HepG2 (cell line): ENCODE results near the gene EXTL2. TPM values are rescaled to one million over a fixed set of nuclear protein-coding genes. Genes with fewer than 3 reads are reported as not detected.

Experiments
- AGO1 ChIP-seq: fragments of 200-400 bp; formaldehyde crosslinking; IDR thresholded peaks from 2 replicates; pipeline ENCODE4 v1.6.1; 2017; ENCODE audit warnings: mild to moderate bottlenecking, low read depth, low read length, moderate library complexity; ENCODE audit not compliant: poor library complexity, severe bottlenecking
- ATF1 ChIP-seq: IDR thresholded peaks from 2 replicates; pipeline ENCODE4 v1.6.1; 2016; ENCODE audit warnings: mild to moderate bottlenecking, control low read depth
- ATF7 ChIP-seq, 2 experiments: fragments of 450-650 bp in 1 of 2; sonication (generic) in 1 of 2; formaldehyde crosslinking in 1 of 2; IDR thresholded peaks; 2 replicates each; pipeline versions ENCODE4 v1.4.0 to v1.6.1; 2016 to 2020; ENCODE audit warnings: antibody characterized with exemption in 1 of 2, mild to moderate bottlenecking in 1 of 2, missing genetic modification reagents in 1 of 2
- ATRX ChIP-seq: sonication (generic); formaldehyde crosslinking; IDR thresholded peaks from 2 replicates; pipeline ENCODE4 v1.4.0; 2020; ENCODE audit warnings: missing genetic modification reagents, borderline replicate concordance
- FOSL2 ChIP-seq: sonication (generic); formaldehyde crosslinking; IDR thresholded peaks from 2 replicates; pipeline ENCODE4 v1.4.0; 2020; ENCODE audit warnings: missing genetic modification reagents
- FOXA1 ChIP-seq, 2 experiments: fragments of 450-650 bp in 1 of 2; sonication (generic) in 1 of 2; formaldehyde crosslinking in 1 of 2; IDR thresholded peaks; 2 replicates each; pipeline versions ENCODE4 v1.4.0 to v1.6.1; 2016 to 2020; ENCODE audit warnings: missing genetic modification reagents in 1 of 2
- FOXA3 ChIP-seq: IDR thresholded peaks from 2 replicates; pipeline ENCODE4 v1.6.1; 2016; ENCODE audit warnings: missing genetic modification reagents, missing compliant biosample characterization
- MZF1 ChIP-seq: sonication (generic); formaldehyde crosslinking; IDR thresholded peaks from 2 replicates; pipeline ENCODE4 v1.8.1; 2023; ENCODE audit warnings: mild to moderate bottlenecking, missing genetic modification reagents, borderline replicate concordance
- NAIF1 ChIP-seq: sonication (generic); formaldehyde crosslinking; IDR thresholded peaks from 2 replicates; pipeline ENCODE4 v1.5.0; 2020; ENCODE audit warnings: mild to moderate bottlenecking, missing genetic modification reagents, borderline replicate concordance
- NBN ChIP-seq: fragments of 450-650 bp; conservative IDR thresholded peaks from 2 replicates; pipeline ENCODE4 v1.6.1; 2017
- NR3C1 ChIP-seq: sonication (generic); formaldehyde crosslinking; IDR thresholded peaks from 2 replicates; pipeline ENCODE4 v1.4.0; 2020; ENCODE audit warnings: missing genetic modification reagents
- TBX3 ChIP-seq: fragments of 450-650 bp; IDR thresholded peaks from 2 replicates; pipeline ENCODE4 v1.6.1; 2017; ENCODE audit warnings: antibody characterized with exemption, mild to moderate bottlenecking, inconsistent platforms, borderline replicate concordance
- ZBTB42 ChIP-seq: sonication (generic); formaldehyde crosslinking; IDR thresholded peaks from 2 replicates; pipeline ENCODE4 v1.5.0; 2020; ENCODE audit warnings: mild to moderate bottlenecking, missing genetic modification reagents
- ZBTB8A ChIP-seq: sonication (generic); formaldehyde crosslinking; IDR thresholded peaks from 2 replicates; pipeline ENCODE4 v1.4.0; 2020; ENCODE audit warnings: mild to moderate bottlenecking, low read depth, missing genetic modification reagents, borderline replicate concordance
- ZFP37 ChIP-seq: sonication (generic); formaldehyde crosslinking; IDR thresholded peaks from 2 replicates; pipeline ENCODE4 v1.4.0; 2020; ENCODE audit warnings: missing genetic modification reagents, borderline replicate concordance
- ZNF253 ChIP-seq: sonication (generic); formaldehyde crosslinking; IDR thresholded peaks from 2 replicates; pipeline ENCODE4 v1.8.0; 2022; ENCODE audit warnings: mild to moderate bottlenecking, missing genetic modification reagents, borderline replicate concordance
- ZNF282 ChIP-seq: fragments of 450-650 bp; IDR thresholded peaks from 2 replicates; pipeline ENCODE4 v1.6.1; 2018; ENCODE audit not compliant: partially characterized antibody
- ZNF607 ChIP-seq: sonication (generic); formaldehyde crosslinking; IDR thresholded peaks from 2 replicates; pipeline ENCODE4 v1.5.1; 2020; ENCODE audit warnings: missing genetic modification reagents, mild to moderate bottlenecking, borderline replicate concordance
- ZNF782 ChIP-seq: sonication (generic); formaldehyde crosslinking; IDR thresholded peaks from 2 replicates; pipeline ENCODE4 v1.4.0; 2020; ENCODE audit warnings: missing genetic modification reagents, mild to moderate bottlenecking, borderline replicate concordance
- polyA plus RNA-seq, 8 experiments: library from polyadenylated mRNA; depleted of rRNA in 3 of 8; stranded (reverse) in 7 of 8; unstranded in 1 of 8; fragments of >200 nt; fragmentation: Illumina TruSeq in 4 of 8; extraction: Trizol in 4 of 8; gene quantifications; 2 replicates each; pipeline versions ENCODE4 v1.2.1 to v1.2.3, GENCODE V29; 2011 to 2016; ENCODE audit warnings: low read depth in 4 of 8, missing spikeins in 1 of 8, mixed read lengths in 1 of 8; ENCODE audit not compliant: insufficient read depth in 1 of 8
- total RNA-seq, 5 experiments: library from RNA; depleted of rRNA; stranded (reverse); fragments of >200 nt; fragmentation: Illumina TruSeq; extraction: Trizol; gene quantifications; 2 replicates each; pipeline ENCODE4 v1.2.3, GENCODE V29; 2016; ENCODE audit warnings: low read depth in 1 of 5
- TF ChIP-seq, protein P1 (sequence below): sonication (generic); formaldehyde crosslinking; IDR thresholded peaks from 2 replicates; pipeline ENCODE4 v1.5.0; 2020; ENCODE audit warnings: missing genetic modification reagents, mild to moderate bottlenecking, borderline replicate concordance
- TF ChIP-seq, protein P2 (sequence below): sonication (generic); formaldehyde crosslinking; IDR thresholded peaks from 2 replicates; pipeline ENCODE4 v1.8.1; 2022; ENCODE audit warnings: mild to moderate bottlenecking, missing genetic modification reagents
- TF ChIP-seq, protein P3 (sequence below): sonication (generic); formaldehyde crosslinking; IDR thresholded peaks from 2 replicates; pipeline ENCODE4 v1.4.0; 2020; ENCODE audit warnings: missing genetic modification reagents

The EXTL2 gene
- total and polyA plus RNA-seq, 2 of the 13 experiments (the other 11 are each of a cell fraction or from before 2014, with no cell fraction given): 22.0 to 23.5 TPM

DNA sequence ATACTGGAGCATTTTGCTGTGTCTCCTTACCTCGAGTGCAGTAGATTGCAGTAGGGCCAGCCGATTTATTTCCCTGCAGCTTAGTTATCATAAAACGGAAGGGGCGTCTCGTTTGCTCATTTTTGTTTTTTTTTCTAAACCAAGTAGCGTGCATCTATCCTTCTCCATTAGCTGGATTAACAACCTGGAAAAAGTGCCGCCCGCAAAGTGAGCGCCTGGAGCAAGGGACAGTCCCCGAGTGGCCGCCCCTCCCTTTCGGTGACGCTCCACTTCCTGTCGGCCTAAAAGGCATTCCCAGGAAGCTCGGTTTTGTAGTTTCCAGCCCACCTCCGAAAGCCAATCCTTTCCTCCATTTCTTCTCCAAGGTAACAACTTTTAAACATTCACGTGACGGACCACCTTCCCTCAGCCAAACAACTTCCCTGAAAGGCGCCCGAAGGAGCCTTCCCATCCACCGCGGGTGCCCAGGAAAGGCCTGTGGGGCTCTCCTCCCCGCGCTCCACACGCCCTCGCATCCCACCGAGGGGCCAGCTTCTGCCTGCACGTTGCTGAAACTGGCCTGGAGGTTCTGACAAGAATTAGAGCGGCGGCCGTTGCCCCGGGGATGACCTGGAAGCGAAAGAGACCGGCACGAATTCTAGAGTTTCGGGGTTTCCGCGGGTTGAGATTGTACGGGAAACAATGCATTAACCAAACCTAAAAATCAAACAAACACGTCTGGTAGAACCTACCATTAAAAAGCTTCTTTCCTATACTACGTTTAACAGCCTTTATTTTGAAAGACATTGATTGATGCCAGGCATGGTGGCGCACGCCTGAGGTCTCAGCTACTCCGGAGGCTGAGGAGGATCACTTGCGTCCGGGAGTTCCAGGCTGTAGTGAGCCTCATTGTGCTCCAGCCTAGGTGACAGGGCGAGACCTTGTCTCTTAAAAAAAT, at the start of gene EXTL2 (continued):
- TF ChIP-seq NBN (no peak), FOXA1 (IDR thresholded peaks at IDR 0.05) (no peak), FOXA1 (CRISPR knock-in tag; IDR thresholded peaks at IDR 0.05) (no peak), MZF1 (CRISPR knock-in tag) (no peak), ZBTB8A (no peak), TBX3 (no peak), NR3C1 (CRISPR knock-in tag) (no peak), ZFP37 (CRISPR knock-in tag) (no peak; the same call in 1 of the 2 replicates), ATRX (CRISPR knock-in tag) (no peak), ATF1 (CRISPR knock-in tag) (peak; percentile 68), ZNF782 (no peak), ZNF253 (CRISPR knock-in tag) (no peak), AGO1 (no peak), ATF7 (IDR thresholded peaks at IDR 0.05) (no peak), ATF7 (CRISPR knock-in tag; IDR thresholded peaks at IDR 0.05) (no peak), FOXA3 (CRISPR knock-in tag) (peak; percentile 13; the same call in 1 of the 2 replicates), NAIF1 (peak; percentile 83), ZNF607 (CRISPR knock-in tag) (no peak), FOSL2 (CRISPR knock-in tag) (0 out of 2 replicates have a peak, but pooled peaks have one; percentile 14), ZBTB42 (CRISPR knock-in tag) (no peak), ZNF282 (no peak)
- TF ChIP-seq, protein P1, sequence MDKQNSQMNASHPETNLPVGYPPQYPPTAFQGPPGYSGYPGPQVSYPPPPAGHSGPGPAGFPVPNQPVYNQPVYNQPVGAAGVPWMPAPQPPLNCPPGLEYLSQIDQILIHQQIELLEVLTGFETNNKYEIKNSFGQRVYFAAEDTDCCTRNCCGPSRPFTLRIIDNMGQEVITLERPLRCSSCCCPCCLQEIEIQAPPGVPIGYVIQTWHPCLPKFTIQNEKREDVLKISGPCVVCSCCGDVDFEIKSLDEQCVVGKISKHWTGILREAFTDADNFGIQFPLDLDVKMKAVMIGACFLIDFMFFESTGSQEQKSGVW (CRISPR knock-in tag): no peak
- TF ChIP-seq, protein P2, sequence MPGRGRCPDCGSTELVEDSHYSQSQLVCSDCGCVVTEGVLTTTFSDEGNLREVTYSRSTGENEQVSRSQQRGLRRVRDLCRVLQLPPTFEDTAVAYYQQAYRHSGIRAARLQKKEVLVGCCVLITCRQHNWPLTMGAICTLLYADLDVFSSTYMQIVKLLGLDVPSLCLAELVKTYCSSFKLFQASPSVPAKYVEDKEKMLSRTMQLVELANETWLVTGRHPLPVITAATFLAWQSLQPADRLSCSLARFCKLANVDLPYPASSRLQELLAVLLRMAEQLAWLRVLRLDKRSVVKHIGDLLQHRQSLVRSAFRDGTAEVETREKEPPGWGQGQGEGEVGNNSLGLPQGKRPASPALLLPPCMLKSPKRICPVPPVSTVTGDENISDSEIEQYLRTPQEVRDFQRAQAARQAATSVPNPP: no peak
- TF ChIP-seq, protein P3, sequence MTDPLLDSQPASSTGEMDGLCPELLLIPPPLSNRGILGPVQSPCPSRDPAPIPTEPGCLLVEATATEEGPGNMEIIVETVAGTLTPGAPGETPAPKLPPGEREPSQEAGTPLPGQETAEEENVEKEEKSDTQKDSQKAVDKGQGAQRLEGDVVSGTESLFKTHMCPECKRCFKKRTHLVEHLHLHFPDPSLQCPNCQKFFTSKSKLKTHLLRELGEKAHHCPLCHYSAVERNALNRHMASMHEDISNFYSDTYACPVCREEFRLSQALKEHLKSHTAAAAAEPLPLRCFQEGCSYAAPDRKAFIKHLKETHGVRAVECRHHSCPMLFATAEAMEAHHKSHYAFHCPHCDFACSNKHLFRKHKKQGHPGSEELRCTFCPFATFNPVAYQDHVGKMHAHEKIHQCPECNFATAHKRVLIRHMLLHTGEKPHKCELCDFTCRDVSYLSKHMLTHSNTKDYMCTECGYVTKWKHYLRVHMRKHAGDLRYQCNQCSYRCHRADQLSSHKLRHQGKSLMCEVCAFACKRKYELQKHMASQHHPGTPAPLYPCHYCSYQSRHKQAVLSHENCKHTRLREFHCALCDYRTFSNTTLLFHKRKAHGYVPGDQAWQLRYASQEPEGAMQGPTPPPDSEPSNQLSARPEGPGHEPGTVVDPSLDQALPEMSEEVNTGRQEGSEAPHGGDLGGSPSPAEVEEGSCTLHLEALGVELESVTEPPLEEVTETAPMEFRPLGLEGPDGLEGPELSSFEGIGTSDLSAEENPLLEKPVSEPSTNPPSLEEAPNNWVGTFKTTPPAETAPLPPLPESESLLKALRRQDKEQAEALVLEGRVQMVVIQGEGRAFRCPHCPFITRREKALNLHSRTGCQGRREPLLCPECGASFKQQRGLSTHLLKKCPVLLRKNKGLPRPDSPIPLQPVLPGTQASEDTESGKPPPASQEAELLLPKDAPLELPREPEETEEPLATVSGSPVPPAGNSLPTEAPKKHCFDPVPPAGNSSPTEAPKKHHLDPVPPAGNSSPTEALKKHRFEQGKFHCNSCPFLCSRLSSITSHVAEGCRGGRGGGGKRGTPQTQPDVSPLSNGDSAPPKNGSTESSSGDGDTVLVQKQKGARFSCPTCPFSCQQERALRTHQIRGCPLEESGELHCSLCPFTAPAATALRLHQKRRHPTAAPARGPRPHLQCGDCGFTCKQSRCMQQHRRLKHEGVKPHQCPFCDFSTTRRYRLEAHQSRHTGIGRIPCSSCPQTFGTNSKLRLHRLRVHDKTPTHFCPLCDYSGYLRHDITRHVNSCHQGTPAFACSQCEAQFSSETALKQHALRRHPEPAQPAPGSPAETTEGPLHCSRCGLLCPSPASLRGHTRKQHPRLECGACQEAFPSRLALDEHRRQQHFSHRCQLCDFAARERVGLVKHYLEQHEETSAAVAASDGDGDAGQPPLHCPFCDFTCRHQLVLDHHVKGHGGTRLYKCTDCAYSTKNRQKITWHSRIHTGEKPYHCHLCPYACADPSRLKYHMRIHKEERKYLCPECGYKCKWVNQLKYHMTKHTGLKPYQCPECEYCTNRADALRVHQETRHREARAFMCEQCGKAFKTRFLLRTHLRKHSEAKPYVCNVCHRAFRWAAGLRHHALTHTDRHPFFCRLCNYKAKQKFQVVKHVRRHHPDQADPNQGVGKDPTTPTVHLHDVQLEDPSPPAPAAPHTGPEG: peak; percentile 87; the same call in 1 of the 2 replicates
